Measurements from ENCODE around the gene CD180.

GRCh38 chr5:67146574-67146973 lies 50.0 kb downstream of the CD180 start:
- TF ChIP-seq, protein P1, sequence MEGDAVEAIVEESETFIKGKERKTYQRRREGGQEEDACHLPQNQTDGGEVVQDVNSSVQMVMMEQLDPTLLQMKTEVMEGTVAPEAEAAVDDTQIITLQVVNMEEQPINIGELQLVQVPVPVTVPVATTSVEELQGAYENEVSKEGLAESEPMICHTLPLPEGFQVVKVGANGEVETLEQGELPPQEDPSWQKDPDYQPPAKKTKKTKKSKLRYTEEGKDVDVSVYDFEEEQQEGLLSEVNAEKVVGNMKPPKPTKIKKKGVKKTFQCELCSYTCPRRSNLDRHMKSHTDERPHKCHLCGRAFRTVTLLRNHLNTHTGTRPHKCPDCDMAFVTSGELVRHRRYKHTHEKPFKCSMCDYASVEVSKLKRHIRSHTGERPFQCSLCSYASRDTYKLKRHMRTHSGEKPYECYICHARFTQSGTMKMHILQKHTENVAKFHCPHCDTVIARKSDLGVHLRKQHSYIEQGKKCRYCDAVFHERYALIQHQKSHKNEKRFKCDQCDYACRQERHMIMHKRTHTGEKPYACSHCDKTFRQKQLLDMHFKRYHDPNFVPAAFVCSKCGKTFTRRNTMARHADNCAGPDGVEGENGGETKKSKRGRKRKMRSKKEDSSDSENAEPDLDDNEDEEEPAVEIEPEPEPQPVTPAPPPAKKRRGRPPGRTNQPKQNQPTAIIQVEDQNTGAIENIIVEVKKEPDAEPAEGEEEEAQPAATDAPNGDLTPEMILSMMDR (IDR thresholded peaks at IDR 0.05) = no peak
- TF ChIP-seq POLR2A (IDR thresholded peaks at IDR 0.05) = no peak
